CD14-positive monocyte (primary cell): Measurements from ENCODE around the gene CTNNBL1. TPM values are rescaled to one million over a fixed set of nuclear protein-coding genes. Genes with fewer than 3 reads are reported as not detected.

Experiments
- DNase-seq, 3 donors: peaks; one replicate each; pipeline ENCODE4 v3.0.0-alpha.2; 2011 to 2022
- H2AFZ ChIP-seq: 2 replicates; pipeline ENCODE4 v1.6.0; 2012; ENCODE audit warnings: mild to moderate bottlenecking, low read depth, low read length, inconsistent platforms; ENCODE audit not compliant: insufficient read depth, poor library complexity, severe bottlenecking
- H3K27ac ChIP-seq, 2 donors: 1 replicate in 1 of 2; 2 replicates in 1 of 2; pipeline ENCODE4 v1.5.1; 2012 to 2013; ENCODE audit warnings: low read length in 2 of 2, control low read depth in 1 of 2, inconsistent platforms in 1 of 2, low read depth in 1 of 2, mild to moderate bottlenecking in 1 of 2
- H3K27me3 ChIP-seq, 2 donors: one replicate each; pipeline versions ENCODE4 v1.6.0 to v1.6.1; 2011 to 2013; ENCODE audit warnings: low read length in 2 of 2; ENCODE audit not compliant: control insufficient read depth in 2 of 2, insufficient read depth in 2 of 2
- H3K36me3 ChIP-seq, 2 donors: replicated peaks in 1 of 2; 1 replicate in 1 of 2; 2 replicates in 1 of 2; pipeline versions ENCODE4 v1.5.1 to v1.6.1; 2012 to 2013; ENCODE audit warnings: low read length in 2 of 2, control low read depth in 1 of 2, inconsistent platforms in 1 of 2, mild to moderate bottlenecking in 1 of 2; ENCODE audit not compliant: insufficient read depth in 2 of 2, control insufficient read depth in 1 of 2
- H3K4me1 ChIP-seq, 2 donors: 1 replicate in 1 of 2; 2 replicates in 1 of 2; pipeline versions ENCODE4 v1.5.1 to v1.6.1; 2012 to 2013; ENCODE audit warnings: low read length in 2 of 2, control low read depth in 1 of 2, inconsistent platforms in 1 of 2, mild to moderate bottlenecking in 1 of 2, moderate library complexity in 1 of 2; ENCODE audit not compliant: insufficient read depth in 2 of 2, control insufficient read depth in 1 of 2
- H3K4me2 ChIP-seq: replicated peaks from 2 replicates; pipeline ENCODE3; 2012; ENCODE audit warnings: low read length, moderate library complexity, mild to moderate bottlenecking; ENCODE audit not compliant: poor library complexity, severe bottlenecking; ENCODE audit errors: extremely low read depth
- H3K4me3 ChIP-seq, 3 experiments: fragments of 200-600 bp in 1 of 3; sonication (generic) in 1 of 3; replicated peaks in 1 of 3; 1 replicate in 2 of 3; 2 replicates in 1 of 3; pipeline ENCODE4 v1.5.1; 2011 to 2013; ENCODE audit warnings: low read length in 3 of 3, mild to moderate bottlenecking in 3 of 3, control low read depth in 2 of 3, low read depth in 2 of 3, inconsistent platforms in 1 of 3, moderate library complexity in 1 of 3
- H3K79me2 ChIP-seq: 2 replicates; pipeline ENCODE4 v1.6.0; 2012; ENCODE audit warnings: mild to moderate bottlenecking, control low read depth, inconsistent platforms, low read length, moderate library complexity; ENCODE audit not compliant: insufficient read depth
- H3K9ac ChIP-seq: 2 replicates; pipeline ENCODE4 v1.6.0; 2017; ENCODE audit warnings: low read length, mild to moderate bottlenecking; ENCODE audit not compliant: insufficient read depth, poor library complexity, severe bottlenecking
- H3K9me3 ChIP-seq, 2 donors: replicated peaks in 1 of 2; 1 replicate in 1 of 2; 2 replicates in 1 of 2; pipeline versions ENCODE4 v1.5.1 to v1.6.1; 2012 to 2013; ENCODE audit warnings: low read length in 2 of 2, control low read depth in 1 of 2; ENCODE audit not compliant: control insufficient read depth in 1 of 2, insufficient read depth in 1 of 2
- H4K20me1 ChIP-seq: 2 replicates; pipeline ENCODE4 v1.6.0; 2012; ENCODE audit warnings: mild to moderate bottlenecking, low read length, control low read depth, moderate library complexity; ENCODE audit not compliant: insufficient read depth
- H3K27ac Mint-ChIP-seq, 7 donors: one replicate each; pipeline ENCODE4 v1.8.0; 2020; ENCODE audit warnings: mild to moderate bottlenecking in 7 of 7, mixed read lengths in 7 of 7, moderate library complexity in 6 of 7, inconsistent platforms in 2 of 7
- H3K27me3 Mint-ChIP-seq, 3 donors: one replicate each; pipeline ENCODE4 v1.8.0; 2021 to 2022; ENCODE audit warnings: low read depth in 3 of 3, mild to moderate bottlenecking in 3 of 3, mixed read lengths in 3 of 3, moderate library complexity in 3 of 3, inconsistent platforms in 1 of 3
- H3K36me3 Mint-ChIP-seq, 2 donors: one replicate each; pipeline ENCODE4 v1.8.0; 2020; ENCODE audit warnings: mixed read lengths in 2 of 2, inconsistent platforms in 1 of 2, mild to moderate bottlenecking in 1 of 2
- H3K4me1 Mint-ChIP-seq: one replicate; pipeline ENCODE4 v1.8.0; 2020; ENCODE audit warnings: mild to moderate bottlenecking, mixed read lengths
- H3K4me3 Mint-ChIP-seq, 2 donors: one replicate each; pipeline ENCODE4 v1.8.0; 2020; ENCODE audit warnings: mild to moderate bottlenecking in 2 of 2, mixed read lengths in 2 of 2, moderate library complexity in 1 of 2
- H3K9me3 Mint-ChIP-seq, 7 donors: one replicate each; pipeline ENCODE4 v1.8.0; 2020 to 2022; ENCODE audit warnings: mixed read lengths in 7 of 7, mild to moderate bottlenecking in 6 of 7, moderate library complexity in 6 of 7, inconsistent platforms in 2 of 7
- CTCF ChIP-seq: fragments of 200-600 bp; IDR thresholded peaks from one replicate; pipeline ENCODE4 v1.8.0; 2022; ENCODE audit warnings: antibody characterized with exemption, mild to moderate bottlenecking
- WGBS: methylation state at CpG from one replicate; pipeline ENCODE4 v1.1.5; 2013; ENCODE audit warnings: missing lambda C conversion rate; ENCODE audit not compliant: insufficient coverage; 5-methylcytosine and 5-hydroxymethylcytosine counted together
- intact Hi-C, 2 donors: fragments of 100-400 bp; cut with micrococcal nuclease; formaldehyde crosslinking; loops; one replicate each; pipeline versions ENCODE4 v1.15.0 to v1.15.1; 2023
- polyA plus RNA-seq, 3 donors: library from polyadenylated mRNA; depleted of rRNA in 1 of 3; unstranded in 2 of 3; stranded (reverse) in 1 of 3; fragments of 300-500 nt in 2 of 3; fragments of >200 nt in 1 of 3; fragmentation: Illumina TruSeq in 2 of 3; gene quantifications; 1 replicate in 2 of 3; 2 replicates in 1 of 3; pipeline ENCODE4 v1.2.3, GENCODE V29; 2012 to 2021

Gene CTNNBL1
- polyA plus RNA-seq, 3 donors: 35.5 to 83.2 (median 77.3) TPM

GRCh38 chr20:37807471-37808232 is 113.8 kb downstream of the CTNNBL1 start:
- Histone ChIP-seq H3K9ac (no peak overlapping the region), H3K4me3 (no peak overlapping the region), H3K4me1 (peaks cover 28 to 29% of the 10 kb centered on the region in 2 donors), H4K20me1 (peaks cover 45% of the 10 kb centered on the region), H3K27ac (no peak overlapping the region), H3K4me2 (no peak overlapping the region), H3K9me3 (no peaks in the 10 kb centered on the region), H3K79me2 (no peaks in the 10 kb centered on the region), H3K36me3 (peaks cover 18 to 82% of the 10 kb centered on the region in 2 donors), H2AFZ (no peak overlapping the region), H3K27me3 (no peaks in the 10 kb centered on the region)
- Mint-ChIP-seq H3K36me3 (peaks cover 59 to 64% of the 10 kb centered on the region in 2 donors), H3K27ac (peak overlapping the region in 1 of 7 donors; percentile 15), H3K4me3 (no peak overlapping the region), H3K4me1 (peaks cover 45% of the 10 kb centered on the region), H3K27me3 (peaks cover 0 to 2% (median 0%) of the 10 kb centered on the region in 3 donors), H3K9me3 (no peaks in the 10 kb centered on the region)
- DNase-seq: no peak
- 93% methylated on average over 3 of the region's 5 CpGs for WGBS
- intact Hi-C loops: no loop called here
- TF ChIP-seq CTCF: no peak

- H3K4me3 Mint-ChIP-seq: no peak overlapping the region
- no peak for TF ChIP-seq CTCF
- Histone ChIP-seq H3K36me3 (peaks cover 18 to 79% of the 10 kb centered on the region in 2 donors), H3K9ac (no peak overlapping the region), H3K4me2 (no peak overlapping the region), H3K4me3 (no peak overlapping the region), H3K4me1 (peaks cover 20 to 21% of the 10 kb centered on the region in 2 donors), H3K27ac (no peak overlapping the region), H2AFZ (no peak overlapping the region), H3K9me3 (no peaks in the 10 kb centered on the region), H3K27me3 (no peaks in the 10 kb centered on the region), H3K79me2 (no peaks in the 10 kb centered on the region), H4K20me1 (peaks cover 48% of the 10 kb centered on the region)
- H3K27me3 Mint-ChIP-seq: peaks cover 0 to 2% (median 0%) of the 10 kb centered on the region in 3 donors
- no peaks in the 10 kb centered on the region for H3K9me3 Mint-ChIP-seq
- DNase-seq: no peak
- H3K4me1 Mint-ChIP-seq: peaks cover 37% of the 10 kb centered on the region
- intact Hi-C loops: no loop called here
- WGBS: 50% methylated on average over 2 of the region's 7 CpGs
- peaks cover 60% of the 10 kb centered on the region in 2 donors for H3K36me3 Mint-ChIP-seq
- peak overlapping the region in 1 of 7 donors; percentile 54 for H3K27ac Mint-ChIP-seq
These were observed 114.6 kb downstream of the CTNNBL1 start for GRCh38 chr20:37808233-37809070.
